ENCODE measurements around the gene CAPN1.

- TF ChIP-seq POLR2A (IDR thresholded peaks at IDR 0.05; ENCODE audit: low read length): no peak
- TF ChIP-seq GATA1 (IDR thresholded peaks at IDR 0.05; ENCODE audit: low read depth, low read length): no peak
These were observed 33.1 kb upstream of the CAPN1 start for GRCh38 chr11:65148657-65149056.

Data from erythroblast (primary cell).